H7 (cell line): Measurements from ENCODE around the gene FOXJ3. TPM values are rescaled to one million over a fixed set of nuclear protein-coding genes. Genes with fewer than 3 reads are reported as not detected.
A peak's percentile ranks its signal among the peaks of the same experiment; 100 is the strongest.

Source experiments
- DNase-seq: peaks from one replicate; pipeline ENCODE4 v3.0.0; 2012
- H3K27me3 ChIP-seq: 2 replicates; pipeline ENCODE4 v1.6.0; 2011; ENCODE audit warnings: mild to moderate bottlenecking, low read length; ENCODE audit not compliant: control insufficient read depth, insufficient read depth
- H3K36me3 ChIP-seq: replicated peaks from 2 replicates; pipeline ENCODE4 v1.5.1; 2011; ENCODE audit warnings: low read length; ENCODE audit not compliant: control insufficient read depth, insufficient read depth
- H3K4me3 ChIP-seq: 2 replicates; pipeline ENCODE4 v1.5.1; 2011; ENCODE audit warnings: low read depth, mild to moderate bottlenecking, control low read depth, low read length, moderate library complexity; ENCODE audit not compliant: insufficient read depth
- total RNA-seq: library from RNA; depleted of rRNA; stranded (reverse); fragments of >200 nt; shearing (Covaris generic); gene quantifications from 2 replicates; pipeline ENCODE4 v1.2.3, GENCODE V29; 2014

Gene FOXJ3
- total RNA-seq, 1 experiment from 2014 or later, result 41.5 TPM

- DNase-seq, result peak; percentile 22
- H3K27me3 ChIP-seq, result no peaks in the 10 kb centered on the region
- H3K4me3 ChIP-seq, result no peak overlapping the region
- no peaks in the 10 kb centered on the region for H3K36me3 ChIP-seq
Measured at GRCh38 chr1:42143896-42144710, 190.9 kb downstream of the FOXJ3 start.

- Histone ChIP-seq H3K4me3 (no peak overlapping the region), H3K36me3 (no peaks in the 10 kb centered on the region)
- DNase-seq, result no peak
Measured at GRCh38 chr1:42142894-42143675, 191.9 kb downstream of the FOXJ3 start.

GRCh38 chr1:42141978-42142377 lies 193.1 kb downstream of the FOXJ3 start:
- H3K27me3 ChIP-seq, result no peaks in the 10 kb centered on the region
- no peak overlapping the region for H3K4me3 ChIP-seq
- H3K36me3 ChIP-seq, result no peaks in the 10 kb centered on the region
- no peak for DNase-seq

More at GRCh38 chr1:42142894-42143675, 191.9 kb downstream of the FOXJ3 start:
- no peaks in the 10 kb centered on the region for H3K27me3 ChIP-seq

GRCh38 chr1:42140191-42140590 lies 194.8 kb downstream of the FOXJ3 start:
- Histone ChIP-seq H3K27me3 (no peaks in the 10 kb centered on the region), H3K4me3 (no peak overlapping the region), H3K36me3 (no peaks in the 10 kb centered on the region)
- no peak for DNase-seq

- H3K36me3 ChIP-seq, result no peaks in the 10 kb centered on the region
- no peaks in the 10 kb centered on the region for H3K27me3 ChIP-seq
- H3K4me3 ChIP-seq, result no peak overlapping the region
- no peak for DNase-seq
Measured at GRCh38 chr1:42139444-42139843, 195.6 kb downstream of the FOXJ3 start.

GRCh38 chr1:42138586-42138985 lies 196.4 kb downstream of the FOXJ3 start:
- no peak overlapping the region for H3K4me3 ChIP-seq
- DNase-seq, result no peak
- no peaks in the 10 kb centered on the region for H3K27me3 ChIP-seq
- no peaks in the 10 kb centered on the region for H3K36me3 ChIP-seq

GRCh38 chr1:42137766-42138165 lies 197.3 kb downstream of the FOXJ3 start:
- H3K27me3 ChIP-seq, result no peaks in the 10 kb centered on the region
- DNase-seq, result no peak
- no peak overlapping the region for H3K4me3 ChIP-seq
- no peaks in the 10 kb centered on the region for H3K36me3 ChIP-seq

- no peak for DNase-seq
- no peaks in the 10 kb centered on the region for H3K36me3 ChIP-seq
- no peaks in the 10 kb centered on the region for H3K27me3 ChIP-seq
- H3K4me3 ChIP-seq, result no peak overlapping the region
Measured at GRCh38 chr1:42136466-42136865, 198.6 kb downstream of the FOXJ3 start.

GRCh38 chr1:42135426-42135825 lies 199.6 kb downstream of the FOXJ3 start:
- no peak overlapping the region for H3K4me3 ChIP-seq
- no peaks in the 10 kb centered on the region for H3K36me3 ChIP-seq
- H3K27me3 ChIP-seq, result no peaks in the 10 kb centered on the region
- DNase-seq, result no peak

- Histone ChIP-seq H3K36me3 (no peaks in the 10 kb centered on the region), H3K4me3 (no peak overlapping the region), H3K27me3 (no peaks in the 10 kb centered on the region)
- DNase-seq, result no peak
Measured at GRCh38 chr1:42133809-42134526, 201.1 kb downstream of the FOXJ3 start.

GRCh38 chr1:42133390-42133789 lies 201.6 kb downstream of the FOXJ3 start:
- no peak for DNase-seq
- H3K36me3 ChIP-seq, result no peaks in the 10 kb centered on the region
- H3K4me3 ChIP-seq, result no peak overlapping the region

GRCh38 chr1:42130061-42130660 lies 204.9 kb downstream of the FOXJ3 start:
- H3K27me3 ChIP-seq, result no peaks in the 10 kb centered on the region
- DNase-seq, result no peak
- no peaks in the 10 kb centered on the region for H3K36me3 ChIP-seq
- no peak overlapping the region for H3K4me3 ChIP-seq

More at GRCh38 chr1:42133390-42133789, 201.6 kb downstream of the FOXJ3 start:
- H3K27me3 ChIP-seq, result no peaks in the 10 kb centered on the region

- no peaks in the 10 kb centered on the region for H3K36me3 ChIP-seq
- no peak for DNase-seq
- no peaks in the 10 kb centered on the region for H3K27me3 ChIP-seq
- no peak overlapping the region for H3K4me3 ChIP-seq
Measured at GRCh38 chr1:42128964-42129363, 206.1 kb downstream of the FOXJ3 start.

GRCh38 chr1:42128499-42128898 lies 206.5 kb downstream of the FOXJ3 start:
- Histone ChIP-seq H3K4me3 (no peak overlapping the region), H3K36me3 (no peaks in the 10 kb centered on the region), H3K27me3 (no peaks in the 10 kb centered on the region)
- DNase-seq, result no peak
